Raji (cell line): ENCODE measurements around the gene TRAPPC10.

Experiments
- POLR2A ChIP-seq: IDR thresholded peaks from 2 replicates; pipeline ENCODE4 v1.6.1; 2011; ENCODE audit warnings: low read depth, low read length, control low read depth; ENCODE audit not compliant: insufficient read depth

TRAPPC10 gene

GRCh38 chr21:44078411-44078981, 66.4 kb downstream of the TRAPPC10 start:
- TF ChIP-seq POLR2A, result no peak

GRCh38 chr21:44079446-44079845, 67.3 kb downstream of the TRAPPC10 start:
- TF ChIP-seq POLR2A, result no peak

- TF ChIP-seq POLR2A, result no peak
Measured at GRCh38 chr21:44079846-44080245, 67.7 kb downstream of the TRAPPC10 start.

- TF ChIP-seq POLR2A, result no peak
Measured at GRCh38 chr21:44082648-44083440, 70.7 kb downstream of the TRAPPC10 start.

- TF ChIP-seq POLR2A, result no peak
Measured at GRCh38 chr21:44083631-44084291, 71.7 kb downstream of the TRAPPC10 start.

GRCh38 chr21:44084496-44085241, 72.6 kb downstream of the TRAPPC10 start:
- no peak for TF ChIP-seq POLR2A

- TF ChIP-seq POLR2A, result no peak
Measured at GRCh38 chr21:44085491-44086321, 73.6 kb downstream of the TRAPPC10 start.

GRCh38 chr21:44086636-44087425, 74.7 kb downstream of the TRAPPC10 start:
- TF ChIP-seq POLR2A, result no peak

- no peak for TF ChIP-seq POLR2A
Measured at GRCh38 chr21:44087426-44088400, 75.6 kb downstream of the TRAPPC10 start.

- no peak for TF ChIP-seq POLR2A
Measured at GRCh38 chr21:44088401-44088780, 76.3 kb downstream of the TRAPPC10 start.

- no peak for TF ChIP-seq POLR2A
Measured at GRCh38 chr21:44089001-44089911, 77.1 kb downstream of the TRAPPC10 start.

GRCh38 chr21:44090325-44090724, 78.2 kb downstream of the TRAPPC10 start:
- TF ChIP-seq POLR2A, result no peak
